SW480 (cell line): ENCODE data around the gene ZNF276.

Experiments used
- DNase-seq: peaks from one replicate; pipeline ENCODE4 v3.0.0-alpha.2; 2016; ENCODE audit warnings: low spot score

The ZNF276 gene

GRCh38 chr16:89786474-89787364, 65.4 kb downstream of the ZNF276 start:
- no peak for DNase-seq

GRCh38 chr16:89787365-89787805, 66.0 kb downstream of the ZNF276 start:
- DNase-seq, result no peak
